HG02610 (cell line): ENCODE results near the gene ERVH48-1.
"Not testable (repeated sequence)": the region's sequence is repeated elsewhere in the genome, so short reads cannot be mapped to it uniquely, and the experiment has no call there.

Source experiments
- ATAC-seq: cut with Tn5 transposase; IDR thresholded peaks from one replicate; pipeline ENCODE4 v1.9.1; 2021; ENCODE audit warnings: mild to moderate bottlenecking, moderate library complexity; ENCODE audit not compliant: unreplicated experiment

Gene ERVH48-1

GRCh38 chr21:42908484-42908883 lies 16.9 kb downstream of the ERVH48-1 start:
- ATAC-seq, result not testable (repeated sequence)

DNA sequence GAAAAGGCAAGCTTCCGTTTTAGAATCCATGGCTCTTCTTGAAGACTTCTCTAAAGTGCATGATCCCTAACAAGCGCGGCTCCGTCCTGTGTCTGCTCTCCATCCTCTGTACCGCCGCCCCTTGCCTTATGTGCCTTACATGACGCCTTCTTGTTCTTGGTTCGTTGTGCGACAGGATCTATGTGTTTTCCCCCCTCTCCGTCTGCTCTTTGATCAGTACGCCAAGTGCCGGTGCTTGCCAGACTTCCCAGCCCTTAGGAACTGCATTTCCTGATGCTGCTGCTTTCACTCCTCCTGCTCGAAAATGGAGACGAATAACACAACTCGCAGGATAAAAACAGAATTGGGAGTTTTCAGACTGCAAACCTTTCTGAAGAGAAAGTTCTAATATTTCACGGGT lies 19.2 kb downstream of the ERVH48-1 start:
- no peak for ATAC-seq

DNA sequence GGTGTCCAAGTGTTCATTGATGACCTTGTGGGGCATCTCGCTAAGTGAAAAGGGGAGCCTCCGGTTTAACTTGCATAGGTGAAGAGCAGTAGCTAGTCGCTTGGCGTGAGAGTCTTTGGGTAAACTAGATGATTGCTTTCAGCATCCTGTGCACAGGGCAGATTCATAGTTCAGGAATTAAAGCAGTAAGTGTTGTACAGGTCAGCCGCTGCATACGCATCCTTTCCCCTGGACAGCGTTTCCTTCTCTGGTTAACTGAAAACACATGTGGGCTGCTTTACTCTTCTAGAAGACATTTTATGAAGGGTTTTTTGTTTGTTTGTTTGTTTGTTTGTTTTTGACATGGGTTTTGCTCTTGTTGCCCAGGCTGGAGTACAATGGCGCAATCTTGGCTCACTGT lies 20.2 kb downstream of the ERVH48-1 start:
- ATAC-seq, result no peak

GRCh38 chr21:42903817-42904216 lies 21.6 kb downstream of the ERVH48-1 start:
- no peak for ATAC-seq

- no peak for ATAC-seq
These were observed 25.0 kb downstream of the ERVH48-1 start for GRCh38 chr21:42900446-42900845.

DNA sequence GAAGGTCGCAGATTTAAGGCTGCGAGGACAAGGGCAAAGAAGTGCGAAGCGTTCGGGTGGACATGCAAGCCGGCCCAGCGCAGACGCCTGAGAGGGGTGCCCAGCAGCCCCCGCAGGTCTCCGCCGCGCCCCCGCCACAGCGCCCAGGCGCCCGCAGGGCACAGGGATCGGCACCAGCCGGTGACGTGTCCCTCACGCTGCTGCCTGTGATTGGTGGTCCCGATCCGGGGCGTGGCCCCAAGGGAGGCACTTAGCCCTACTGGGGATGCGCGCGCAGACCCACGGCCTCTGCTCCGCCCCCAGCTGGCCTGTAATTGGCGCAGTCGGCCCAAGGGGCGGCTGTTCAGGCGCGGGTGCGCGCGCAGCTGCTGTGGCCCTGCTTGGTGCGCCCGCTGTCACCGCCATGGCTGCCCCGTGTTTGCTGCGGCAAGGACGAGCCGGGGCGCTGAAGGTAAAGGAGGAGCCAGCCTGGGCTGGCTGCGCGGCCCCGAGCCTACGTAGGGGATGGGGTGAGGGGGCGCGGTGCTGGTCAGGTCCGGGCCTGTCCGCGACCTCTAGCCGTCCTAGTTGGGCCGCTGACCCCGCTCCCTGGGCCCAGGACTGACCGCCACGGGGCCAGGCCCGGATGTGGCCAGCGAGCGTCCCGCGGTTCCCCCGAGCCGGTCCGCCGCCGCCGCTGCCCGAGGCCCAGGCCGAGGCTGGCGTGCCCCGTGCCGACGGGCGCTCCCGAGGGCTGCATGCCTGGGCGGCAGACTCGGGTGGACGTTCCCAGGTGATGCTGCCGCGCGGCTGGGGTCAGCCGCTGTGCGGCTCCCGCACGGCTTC lies 32.3 kb downstream of the ERVH48-1 start, which contains the start of gene NDUFV3:
Gene NDUFV3, plus strand, starts transcription at position 379 of the 825 bp plus-strand sequence. Its CDS starts 25 bp downstream, at position 404.
- ATAC-seq, result peak; percentile 91

DNA sequence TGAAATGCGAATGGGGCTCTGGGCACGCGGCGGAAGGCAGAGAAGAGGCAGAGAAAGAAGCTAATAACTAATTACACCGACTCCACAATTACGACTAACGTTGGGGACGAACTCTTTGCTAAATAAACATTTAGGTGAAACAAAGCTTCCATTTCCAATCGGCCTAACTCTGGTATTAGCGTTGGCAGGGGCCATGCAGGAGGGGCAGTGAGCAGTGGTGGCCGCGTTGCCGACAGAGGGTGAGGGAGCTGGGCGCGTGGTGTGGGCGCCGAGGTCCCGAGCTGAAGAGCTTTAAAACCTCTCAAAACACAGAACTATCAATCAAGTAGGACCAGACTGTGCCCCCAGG lies 32.9 kb downstream of the ERVH48-1 start:
- peak; percentile 6 for ATAC-seq

- ATAC-seq, result no peak
These were observed 38.1 kb downstream of the ERVH48-1 start for GRCh38 chr21:42887326-42887725.

DNA sequence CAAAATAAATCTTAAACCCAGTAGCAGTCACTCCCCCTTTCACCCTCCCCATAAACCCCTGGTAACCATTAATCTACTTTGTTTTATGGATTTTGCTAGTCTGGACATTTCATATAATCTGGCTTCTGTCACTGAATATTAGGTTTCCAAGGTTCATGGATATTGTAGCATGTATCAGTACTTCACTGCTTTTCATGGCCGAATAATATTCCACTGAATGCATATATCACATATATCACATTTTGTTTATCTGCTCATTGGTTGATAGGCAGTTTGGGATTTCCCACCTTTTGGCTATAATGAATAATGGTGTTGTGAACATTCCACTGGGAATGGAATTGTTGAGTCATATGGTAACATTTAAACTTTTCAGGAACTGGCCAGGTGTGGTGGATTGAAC lies 41.5 kb downstream of the ERVH48-1 start:
- ATAC-seq, result no peak

DNA sequence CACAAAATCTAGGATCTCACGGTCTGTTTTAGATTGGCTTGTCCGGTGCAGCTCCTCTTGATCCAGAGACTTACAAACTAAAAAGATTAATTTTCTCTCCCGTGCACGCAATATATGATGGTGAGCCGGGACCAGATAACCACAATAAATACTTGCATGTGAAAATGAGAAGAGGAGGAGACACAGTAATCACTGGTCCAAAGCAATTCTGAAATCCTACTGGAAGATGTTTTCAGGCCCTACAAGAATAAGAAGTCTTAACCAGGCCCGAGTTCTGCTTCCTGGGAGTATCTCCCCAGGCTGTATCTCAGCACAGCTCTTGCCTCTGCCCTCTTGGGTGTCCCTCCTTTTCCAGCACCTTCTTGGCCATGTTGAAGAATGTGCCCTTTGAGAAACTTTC lies 45.1 kb downstream of the ERVH48-1 start:
- no peak for ATAC-seq

DNA sequence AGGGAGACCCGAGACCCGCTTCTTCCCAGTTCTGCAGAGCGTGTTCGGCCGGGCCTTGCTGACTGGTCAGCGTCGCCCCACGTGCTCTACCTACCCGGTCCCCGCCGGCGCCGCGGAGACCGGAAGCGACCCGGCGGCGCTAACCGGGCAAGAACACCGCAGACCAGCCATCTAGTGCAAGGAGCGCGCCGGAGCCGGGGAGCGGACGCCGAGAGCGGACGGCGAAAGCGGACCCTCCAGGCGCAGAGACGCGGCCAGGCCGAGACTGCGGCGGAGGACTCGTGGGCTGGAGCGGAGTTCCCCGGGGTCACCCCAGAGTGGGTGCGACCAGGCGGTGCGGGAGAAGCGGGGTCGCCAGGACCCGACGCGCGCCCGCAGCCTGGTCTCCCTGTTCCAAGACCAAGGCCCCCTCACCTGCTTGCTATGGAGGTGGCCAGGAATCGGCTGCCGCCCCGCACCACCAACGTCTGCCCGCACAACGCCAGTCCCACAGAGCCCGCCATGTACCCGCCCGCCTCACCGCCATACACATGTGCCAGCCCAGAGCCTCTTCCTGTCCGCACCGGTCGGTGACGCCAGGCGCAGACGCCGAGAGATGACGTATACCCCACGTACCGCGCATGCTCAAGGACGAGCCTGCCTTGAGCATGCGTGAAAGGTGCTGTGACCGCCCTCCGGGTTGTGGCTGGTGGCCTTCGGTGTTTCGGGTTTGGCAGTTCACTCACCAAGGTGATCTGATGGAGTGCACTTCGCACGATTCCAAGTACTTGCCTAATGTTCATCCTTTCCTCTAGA lies 46.2 kb downstream of the ERVH48-1 start, which contains the start of gene WDR4:
Gene WDR4, minus strand, starts transcription at position 547 of the 795 bp plus-strand sequence. Its CDS starts 44 bp downstream, at position 503.
- peak; percentile 81 for ATAC-seq

GRCh38 chr21:42878678-42878992 lies 46.8 kb downstream of the ERVH48-1 start:
- peak; percentile 17 for ATAC-seq

GRCh38 chr21:42875811-42876210 lies 49.6 kb downstream of the ERVH48-1 start:
- not testable (repeated sequence) for ATAC-seq

GRCh38 chr21:42873096-42873495 lies 52.3 kb downstream of the ERVH48-1 start:
- ATAC-seq, result no peak

GRCh38 chr21:42868196-42868595 lies 57.2 kb downstream of the ERVH48-1 start:
- ATAC-seq, result no peak
